Measurements from ENCODE around the gene FAM13C.

DNA sequence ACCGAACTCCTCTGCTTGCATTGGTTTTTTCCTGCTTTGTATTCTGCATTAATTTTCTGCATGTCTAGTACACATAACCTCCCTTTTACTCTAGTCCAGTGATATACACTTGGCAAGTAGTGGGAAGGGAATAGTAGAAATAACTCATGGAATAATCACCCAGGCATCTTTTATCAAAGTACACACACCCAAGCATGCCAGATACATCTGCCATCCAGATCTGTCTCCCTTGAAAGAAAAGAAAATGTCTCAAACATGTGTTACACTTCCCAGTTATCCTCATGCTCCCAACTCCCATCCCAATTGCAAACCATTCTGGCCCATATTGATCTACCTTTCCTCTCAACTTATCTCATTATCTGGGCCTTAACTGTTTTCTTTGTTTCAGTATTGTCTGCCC lies 106.9 kb downstream of the FAM13C start:
- no peak for TF ChIP-seq CTCF (IDR thresholded peaks at IDR 0.05)
- no peak for TF ChIP-seq POLR2A (IDR thresholded peaks at IDR 0.05)

Measured in Peyer's patch (tissue), 4 donors.